OCI-M1 (cell line): Measurements from ENCODE around the gene TOX3.

ENCODE experiments used
- DNase-seq: peaks from one replicate; lab custom pipeline; 2025; lab: John Stamatoyannopoulos, UW

The TOX3 gene

GRCh38 chr16:52563767-52564611 is 17.0 kb upstream of the TOX3 start:
- no peak for DNase-seq

- DNase-seq, result no peak
These were observed 15.8 kb upstream of the TOX3 start for GRCh38 chr16:52562770-52563169.

GRCh38 chr16:52561910-52562741 is 15.2 kb upstream of the TOX3 start:
- no peak for DNase-seq

DNA sequence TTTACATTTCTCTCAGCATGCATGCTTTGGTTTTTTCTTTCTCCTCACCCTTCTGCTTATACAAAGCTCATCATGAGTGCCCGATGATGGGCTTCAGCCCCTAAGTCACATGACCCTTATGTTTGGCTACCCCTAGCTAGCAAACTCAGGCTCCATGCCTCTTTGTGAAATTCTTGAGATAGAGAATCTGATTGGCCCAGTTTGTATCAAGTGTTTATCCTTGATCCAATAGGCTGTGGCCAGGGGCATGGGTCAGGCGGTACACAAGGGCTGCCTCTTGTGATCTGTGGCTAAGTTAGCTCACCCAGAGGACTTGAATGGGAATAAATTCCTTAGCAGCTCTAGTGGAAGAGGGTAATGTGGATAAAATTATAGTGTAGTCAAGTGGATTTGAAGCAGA is 11.5 kb upstream of the TOX3 start:
- DNase-seq, result no peak

GRCh38 chr16:52557236-52557635 is 10.3 kb upstream of the TOX3 start:
- DNase-seq, result no peak

- DNase-seq, result no peak
These were observed 9.1 kb upstream of the TOX3 start for GRCh38 chr16:52556083-52556482.

- DNase-seq, result no peak
These were observed 8.6 kb upstream of the TOX3 start for GRCh38 chr16:52555572-52555971.

DNA sequence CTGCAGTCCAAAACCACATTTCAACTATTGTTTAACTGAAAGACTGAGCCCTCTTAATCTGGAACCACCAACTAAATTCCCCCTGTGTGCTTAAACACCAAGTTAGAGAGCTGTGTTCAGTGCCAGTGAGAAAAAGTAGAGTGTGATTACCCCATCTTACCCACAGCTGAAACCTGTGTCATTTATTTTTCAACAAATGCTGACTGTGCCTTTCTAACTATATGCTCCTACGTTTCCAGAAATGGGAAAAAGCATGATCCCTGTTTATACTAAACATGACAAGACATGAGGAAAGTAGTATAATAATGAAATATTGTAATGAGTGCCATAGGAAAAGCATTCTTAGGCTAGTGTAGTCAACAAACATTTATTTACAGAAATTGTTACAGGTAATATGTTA is 7.4 kb upstream of the TOX3 start:
- DNase-seq, result no peak

DNA sequence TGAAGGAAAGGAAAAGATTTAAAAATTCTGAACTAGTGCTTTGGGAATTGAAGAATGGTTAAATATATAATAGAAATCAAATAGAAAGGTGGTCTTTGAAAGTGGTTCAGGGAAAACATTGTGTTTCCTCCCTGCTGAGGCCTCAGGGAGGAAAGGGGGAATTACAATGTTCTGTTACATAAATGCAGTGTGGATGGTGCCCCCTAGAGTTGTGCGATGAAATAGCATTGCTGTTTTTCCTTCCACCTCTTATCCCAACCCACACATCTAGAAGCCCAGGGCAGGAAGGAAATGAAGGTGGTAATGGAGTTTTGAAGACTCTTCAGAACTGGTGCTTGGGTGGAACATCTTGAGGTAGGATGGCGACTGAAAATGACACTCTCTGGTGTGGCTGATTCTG is 6.4 kb upstream of the TOX3 start:
- DNase-seq, result peak; percentile 0

DNA sequence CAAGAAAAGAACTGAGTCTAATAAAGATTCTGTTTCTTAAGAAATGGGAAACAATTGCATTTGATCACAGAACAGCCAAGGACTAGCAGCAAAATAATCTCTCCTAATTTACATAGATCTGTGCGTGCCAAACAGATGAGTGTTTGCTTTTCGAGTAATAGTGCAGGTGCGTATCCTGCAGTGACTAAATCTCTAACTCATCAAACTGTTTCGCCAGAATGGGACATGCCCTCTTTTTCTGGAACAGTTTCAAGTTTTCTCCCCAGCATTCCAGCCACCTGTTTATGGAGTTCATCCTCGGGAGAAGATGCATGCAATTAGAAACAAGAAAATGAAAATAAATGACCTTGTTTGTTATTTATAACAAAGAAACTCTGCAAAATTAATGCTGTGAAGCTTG is 5.7 kb upstream of the TOX3 start:
- DNase-seq, result no peak

DNA sequence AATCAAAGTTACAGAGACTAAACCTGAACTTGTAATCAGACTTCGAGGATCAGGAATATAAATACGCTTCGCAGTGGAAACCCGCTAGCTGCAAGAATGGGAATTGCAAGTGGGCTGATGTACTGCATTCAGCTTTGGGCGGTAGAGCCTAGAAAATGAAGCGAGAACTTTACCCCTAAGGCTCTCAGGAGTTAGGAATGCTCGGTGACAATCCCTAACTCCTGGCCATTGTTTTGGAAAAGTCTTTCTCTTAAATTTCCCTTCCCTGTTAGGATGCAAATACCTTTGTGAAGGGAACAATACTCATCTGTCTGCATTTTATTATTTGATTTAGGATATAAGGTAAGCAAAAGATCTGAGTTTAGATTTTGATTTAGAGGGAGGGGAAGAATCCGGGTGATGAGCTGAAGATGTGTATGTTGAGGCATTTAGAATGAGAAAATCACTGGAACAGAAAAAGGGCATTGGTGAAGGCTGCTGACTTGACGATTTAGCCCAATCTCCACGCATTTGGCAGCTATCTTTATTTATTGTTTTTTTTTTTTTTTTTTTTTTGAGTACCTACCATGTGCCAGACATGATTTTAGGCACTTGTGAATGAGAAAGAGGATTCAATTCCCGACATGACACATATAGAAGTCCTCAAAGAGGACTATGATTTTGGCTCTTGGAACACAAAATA is 2.2 kb upstream of the TOX3 start:
- no peak for DNase-seq

DNA sequence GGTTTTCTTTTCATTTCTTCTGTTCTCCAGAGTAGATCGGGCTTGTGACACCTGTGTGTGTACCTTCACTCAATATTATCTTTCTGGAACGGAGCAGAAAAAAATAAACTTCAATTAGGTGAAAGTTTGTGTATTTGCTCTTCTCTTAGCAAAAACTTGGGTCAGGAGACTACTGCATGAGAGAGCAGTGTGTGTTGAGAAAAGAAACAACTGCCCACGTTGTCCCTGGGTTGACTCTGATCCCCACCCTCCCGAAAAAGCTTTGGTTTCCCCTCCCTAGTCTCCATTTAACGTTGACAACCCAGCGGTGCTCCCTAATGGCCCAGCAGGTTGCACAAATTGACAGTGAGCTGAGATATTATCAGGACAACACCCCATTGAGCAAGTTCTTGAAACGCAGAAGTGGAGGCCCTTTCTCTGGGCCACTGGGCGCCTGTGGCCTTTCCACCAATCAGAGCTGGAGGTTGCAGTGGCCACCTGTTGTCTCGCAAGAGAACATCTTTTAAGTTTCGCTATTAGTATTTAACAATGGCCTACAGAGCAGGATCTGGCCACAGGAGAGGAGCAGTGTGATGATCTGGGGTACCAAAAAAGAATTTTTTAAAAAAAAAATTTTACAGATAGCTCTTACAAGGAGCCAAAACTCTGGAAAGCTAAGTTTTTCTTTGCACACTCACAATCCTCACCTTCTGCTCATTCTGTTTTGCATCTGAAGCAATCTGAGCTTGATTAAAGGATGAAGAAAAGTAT is 1.5 kb upstream of the TOX3 start:
- no peak for DNase-seq

- DNase-seq, result no peak
These were observed 882 bp upstream of the TOX3 start for GRCh38 chr16:52547834-52548215.

- no peak for DNase-seq
These were observed 496 bp downstream of the TOX3 start for GRCh38 chr16:52546291-52547003.

DNA sequence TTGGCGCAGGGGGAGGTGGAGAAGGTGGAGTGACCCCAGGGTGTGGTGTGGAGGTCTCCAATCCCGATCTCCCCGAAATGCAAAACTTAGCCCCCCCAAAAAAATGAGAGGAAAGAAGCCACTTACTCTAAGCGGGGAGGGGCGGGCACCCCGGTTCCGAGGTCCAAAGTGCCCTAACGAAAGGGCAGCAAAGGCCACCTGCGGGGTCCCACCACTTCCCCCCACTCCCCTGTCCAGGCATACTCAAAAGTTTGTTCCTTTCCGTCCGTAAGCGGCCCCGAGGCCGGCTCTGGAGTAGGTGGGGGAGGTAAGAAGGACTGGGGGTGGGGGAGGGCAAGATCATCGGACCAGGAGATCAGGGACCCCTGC is 1.1 kb downstream of the TOX3 start:
- no peak for DNase-seq

- no peak for DNase-seq
These were observed 1.6 kb downstream of the TOX3 start for GRCh38 chr16:52545222-52545897.

- DNase-seq, result no peak
These were observed 2.2 kb downstream of the TOX3 start for GRCh38 chr16:52544703-52545102.

- no peak for DNase-seq
These were observed 3.3 kb downstream of the TOX3 start for GRCh38 chr16:52543654-52544053.

- DNase-seq, result no peak
These were observed 6.0 kb downstream of the TOX3 start for GRCh38 chr16:52540910-52541309.

DNA sequence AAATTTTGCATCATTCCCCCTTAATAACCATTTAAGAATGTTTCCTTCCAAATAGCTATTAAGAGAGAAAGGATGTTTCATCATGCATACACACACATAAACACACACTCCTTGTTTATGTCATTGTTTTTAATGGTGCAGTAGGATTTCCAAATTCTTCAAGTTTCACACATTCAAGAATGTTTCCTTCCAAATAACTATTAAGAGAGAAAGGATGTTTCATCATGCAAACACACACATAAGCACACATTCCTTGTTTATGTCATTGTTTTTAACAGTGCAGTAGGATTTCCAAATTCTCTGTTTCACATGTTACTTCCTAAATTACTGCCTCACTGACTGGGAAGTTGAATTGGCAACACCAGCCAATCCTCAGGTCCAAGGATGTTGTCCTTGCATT is 7.8 kb downstream of the TOX3 start:
- DNase-seq, result no peak

DNA sequence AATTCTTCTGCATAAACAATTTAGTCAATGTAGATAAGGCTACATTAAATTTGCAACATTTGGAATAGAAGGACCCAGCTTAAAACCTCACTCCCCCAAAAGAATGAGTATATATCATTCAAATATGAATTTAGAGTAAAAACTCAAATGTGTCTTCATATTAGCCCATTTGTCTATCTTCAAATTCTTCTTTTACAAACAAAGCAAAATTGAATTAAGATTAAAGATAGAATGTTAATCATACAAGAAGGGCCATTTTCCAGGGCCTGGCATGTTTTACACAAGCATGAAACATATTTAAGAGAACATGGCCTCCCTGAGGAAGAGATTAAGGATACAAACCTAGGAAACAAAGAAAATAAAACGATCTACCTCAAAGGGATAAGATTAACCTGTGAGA is 8.4 kb downstream of the TOX3 start:
- DNase-seq, result no peak
